GM12892 (cell line): ENCODE measurements around the gene TTC27.

ENCODE experiments used
- POLR2A ChIP-seq: IDR thresholded peaks from 2 replicates; pipeline ENCODE4 v1.6.1; 2011; ENCODE audit warnings: low read depth, low read length, control low read depth
- POLR2AphosphoS5 ChIP-seq: IDR thresholded peaks from 2 replicates; pipeline ENCODE4 v1.6.1; 2011; ENCODE audit warnings: low read depth, low read length, control low read depth
- TAF1 ChIP-seq: IDR thresholded peaks from 2 replicates; pipeline ENCODE4 v1.6.1; 2011; ENCODE audit warnings: low read depth, mild to moderate bottlenecking, control low read depth, low read length, borderline replicate concordance

DNA sequence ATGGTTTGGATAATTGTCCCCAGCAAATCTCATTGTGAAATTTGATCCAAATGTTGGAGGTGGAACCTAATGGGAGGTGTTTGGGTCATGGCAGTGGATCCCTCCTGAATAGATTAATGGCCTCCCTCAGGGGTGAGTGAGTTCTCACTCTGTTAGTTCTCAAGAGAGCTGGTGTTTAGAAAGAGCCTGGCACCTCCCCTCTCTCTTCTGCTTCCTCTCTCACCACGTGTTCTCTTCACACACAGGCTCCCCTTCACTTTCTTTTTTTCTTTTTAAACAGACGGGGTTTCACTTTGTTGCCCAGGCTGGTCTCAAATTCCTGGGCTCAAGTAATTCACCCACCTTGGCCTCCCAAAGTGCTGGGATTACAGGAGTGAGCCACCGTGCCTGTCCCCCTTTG, 207.3 kb downstream of the TTC27 start:
- TF ChIP-seq POLR2A (no peak), POLR2AphosphoS5 (no peak), TAF1 (no peak)
